PFSK-1 (cell line): ENCODE data around the gene PLA2G4E.
A peak's percentile ranks its signal among the peaks of the same experiment; 100 is the strongest.

Source experiments
- FOXP2 ChIP-seq: optimal IDR thresholded peaks from 2 replicates; pipeline ENCODE3; 2011; ENCODE audit warnings: borderline replicate concordance, control low read depth, inconsistent platforms; ENCODE audit not compliant: insufficient read depth; ENCODE audit errors: extremely low read length, extremely low read depth
- POLR2AphosphoS5 ChIP-seq: IDR thresholded peaks from 2 replicates; pipeline ENCODE4 v1.6.1; 2012; ENCODE audit warnings: low read depth, mild to moderate bottlenecking, control low read depth, low read length, moderate library complexity
- REST ChIP-seq, 2 experiments: IDR thresholded peaks; 2 replicates each; pipeline versions ENCODE4 v1.6.1 to v1.8.0; 2011 to 2012; ENCODE audit warnings: low read depth in 2 of 2, low read length in 2 of 2, control low read depth in 1 of 2, inconsistent platforms in 1 of 2, mild to moderate bottlenecking in 1 of 2, moderate library complexity in 1 of 2; ENCODE audit not compliant: insufficient read depth in 1 of 2
- SIN3A ChIP-seq: IDR thresholded peaks from 2 replicates; pipeline ENCODE4 v1.6.1; 2012; ENCODE audit warnings: mild to moderate bottlenecking, low read length, moderate library complexity, borderline replicate concordance; ENCODE audit not compliant: insufficient read depth
- TAF1 ChIP-seq: IDR thresholded peaks from 2 replicates; pipeline ENCODE4 v1.6.1; 2012; ENCODE audit warnings: low read length, control low read depth, borderline replicate concordance; ENCODE audit not compliant: insufficient read depth

Gene PLA2G4E

GRCh38 chr15:41972253-41973242, 48.3 kb downstream of the PLA2G4E start, which contains the start of gene EHD4:
EHD4 (minus strand) TSS chr15:41972557; CDS start chr15:41972494, 63 bp downstream.
- 0 out of 2 replicates have a peak, but pooled peaks have one; percentile 51 for TF ChIP-seq TAF1
- no peak for TF ChIP-seq SIN3A

- TF ChIP-seq SIN3A (no peak), FOXP2 (no peak), POLR2AphosphoS5 (no peak), REST (IDR thresholded peaks at IDR 0.05; ENCODE audit: insufficient read depth in 1 of 2, low read depth in 2 of 2, low read length in 2 of 2) (no peak), TAF1 (no peak)
These were observed 49.0 kb downstream of the PLA2G4E start for GRCh38 chr15:41971895-41972252.

- TF ChIP-seq POLR2AphosphoS5 (no peak), TAF1 (no peak), SIN3A (no peak), REST (IDR thresholded peaks at IDR 0.05; ENCODE audit: insufficient read depth in 1 of 2, low read depth in 2 of 2, low read length in 2 of 2) (no peak), FOXP2 (no peak)
These were observed 49.5 kb downstream of the PLA2G4E start for GRCh38 chr15:41971089-41971894.

- TF ChIP-seq TAF1 (no peak), SIN3A (no peak)
These were observed 50.4 kb downstream of the PLA2G4E start for GRCh38 chr15:41970456-41970855.

- TF ChIP-seq TAF1 (no peak), POLR2AphosphoS5 (no peak), REST (IDR thresholded peaks at IDR 0.05; ENCODE audit: insufficient read depth in 1 of 2, low read depth in 2 of 2, low read length in 2 of 2) (no peak), SIN3A (no peak), FOXP2 (no peak)
These were observed 50.9 kb downstream of the PLA2G4E start for GRCh38 chr15:41969851-41970431.
